ENCODE measurements around the gene ZMYM3.

Gene ZMYM3

DNA sequence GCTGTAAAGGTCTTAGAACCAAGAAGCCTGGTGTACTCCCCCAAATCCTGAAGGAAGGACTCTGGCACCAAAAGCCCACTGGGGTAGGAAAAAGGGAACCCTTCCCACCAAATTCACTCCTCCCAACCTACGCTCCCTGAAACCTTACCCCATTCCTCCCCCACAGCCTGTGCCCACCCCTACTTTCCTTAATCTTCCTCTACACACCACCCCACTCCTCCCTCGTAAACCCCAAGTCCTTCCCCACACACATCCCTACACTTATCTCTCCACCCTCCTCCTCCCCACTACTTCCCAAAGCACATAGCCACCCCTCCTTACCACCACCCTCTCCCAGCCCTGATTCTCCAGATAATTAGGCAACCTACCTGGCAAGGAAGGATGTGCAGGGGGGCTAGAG lies 1.7 kb downstream of the ZMYM3 start:
- no peak for DNase-seq

- DNase-seq = peak; percentile 14
These were observed 2.4 kb downstream of the ZMYM3 start for GRCh38 chrX:71251466-71251973.

DNA sequence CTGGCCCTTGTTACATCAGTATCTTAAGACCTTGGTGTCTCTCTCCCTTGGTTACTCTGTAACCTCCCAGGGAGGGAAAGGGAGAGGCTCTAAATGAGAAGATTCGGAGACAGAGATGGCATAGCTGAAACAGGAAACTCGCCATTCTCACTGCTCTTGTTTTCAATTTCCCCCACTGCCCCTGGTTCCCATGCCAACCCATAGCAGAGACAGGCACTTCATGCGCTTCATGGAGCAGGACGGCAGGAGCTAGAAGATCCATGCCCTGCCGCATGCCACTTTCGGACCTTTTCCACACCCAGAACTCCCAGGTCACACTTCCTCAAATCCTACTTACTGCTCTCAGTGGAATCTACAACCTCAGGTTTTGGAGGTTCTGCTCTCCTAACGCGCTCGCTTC lies 3.1 kb downstream of the ZMYM3 start:
- no peak for DNase-seq

GRCh38 chrX:71245159-71245558 lies 8.8 kb downstream of the ZMYM3 start:
- DNase-seq = no peak

- DNase-seq = no peak
These were observed 9.4 kb downstream of the ZMYM3 start for GRCh38 chrX:71244359-71245128.

- DNase-seq = no peak
These were observed 12.6 kb downstream of the ZMYM3 start for GRCh38 chrX:71241301-71241700.

DNA sequence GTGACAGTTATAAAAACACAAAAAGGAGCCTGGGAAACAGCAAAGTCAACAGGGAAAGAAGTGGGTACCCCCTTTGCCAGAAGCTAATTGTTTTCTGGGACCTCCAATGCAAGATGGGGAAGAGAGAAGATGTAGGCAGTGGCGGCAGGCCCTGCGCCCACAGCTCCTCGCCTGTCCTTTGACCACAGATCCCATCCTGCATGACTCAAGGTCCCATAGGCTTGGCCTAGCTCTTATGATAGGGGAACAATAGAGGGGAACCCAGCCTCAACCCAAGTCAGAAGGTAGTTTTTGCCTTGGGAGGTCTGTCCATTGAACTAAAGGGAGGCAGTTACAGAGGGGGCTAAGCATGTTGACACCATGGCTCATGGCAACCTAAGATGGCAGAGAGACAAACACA lies 14.2 kb downstream of the ZMYM3 start:
- no peak for DNase-seq

- DNase-seq = no peak
These were observed 17.1 kb downstream of the ZMYM3 start for GRCh38 chrX:71236836-71237235.

GRCh38 chrX:71235482-71235881 lies 18.5 kb downstream of the ZMYM3 start:
- no peak for DNase-seq

DNA sequence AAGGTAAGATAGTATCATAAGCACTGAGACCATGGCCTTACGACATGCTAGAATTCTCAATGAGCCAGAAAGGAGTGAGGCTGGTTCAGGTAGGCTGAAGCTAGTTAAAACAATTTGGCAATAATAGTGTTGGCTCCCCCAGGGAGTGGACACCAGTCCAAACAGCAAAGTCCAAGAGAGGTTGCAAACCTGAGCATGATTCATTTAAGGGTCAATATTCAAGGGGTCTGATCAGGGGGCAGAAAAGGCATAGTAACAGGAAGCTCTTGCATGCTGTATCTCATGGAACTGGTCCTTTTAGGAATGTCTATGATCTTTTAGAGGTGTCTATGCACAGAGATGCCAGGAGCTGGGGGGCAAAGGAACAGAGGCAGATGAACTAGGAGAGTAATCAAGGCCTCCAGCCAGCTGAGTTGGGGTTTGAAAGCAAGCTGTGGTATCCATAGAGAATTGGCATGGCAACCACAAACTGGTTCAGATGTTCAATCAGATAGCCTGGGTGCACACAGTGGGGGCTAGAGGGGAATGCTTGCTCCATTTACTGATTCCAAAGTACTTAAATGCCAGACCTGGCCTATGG lies 25.8 kb downstream of the ZMYM3 start:
- no peak for DNase-seq

GRCh38 chrX:71227370-71228062 lies 26.4 kb downstream of the ZMYM3 start:
- no peak for DNase-seq

GRCh38 chrX:71225676-71226075 lies 28.3 kb downstream of the ZMYM3 start:
- no peak for DNase-seq

GRCh38 chrX:71225009-71225408 lies 28.9 kb downstream of the ZMYM3 start:
- DNase-seq = no peak

DNA sequence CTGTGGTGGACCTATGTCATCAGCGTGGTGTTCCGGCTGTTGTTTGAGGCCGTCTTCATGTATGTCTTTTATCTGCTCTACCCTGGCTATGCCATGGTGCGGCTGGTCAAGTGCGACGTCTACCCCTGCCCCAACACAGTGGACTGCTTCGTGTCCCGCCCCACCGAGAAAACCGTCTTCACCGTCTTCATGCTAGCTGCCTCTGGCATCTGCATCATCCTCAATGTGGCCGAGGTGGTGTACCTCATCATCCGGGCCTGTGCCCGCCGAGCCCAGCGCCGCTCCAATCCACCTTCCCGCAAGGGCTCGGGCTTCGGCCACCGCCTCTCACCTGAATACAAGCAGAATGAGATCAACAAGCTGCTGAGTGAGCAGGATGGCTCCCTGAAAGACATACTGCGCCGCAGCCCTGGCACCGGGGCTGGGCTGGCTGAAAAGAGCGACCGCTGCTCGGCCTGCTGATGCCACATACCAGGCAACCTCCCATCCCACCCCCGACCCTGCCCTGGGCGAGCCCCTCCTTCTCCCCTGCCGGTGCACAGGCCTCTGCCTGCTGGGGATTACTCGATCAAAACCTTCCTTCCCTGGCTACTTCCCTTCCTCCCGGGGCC lies 29.7 kb downstream of the ZMYM3 start:
- no peak for DNase-seq

DNA sequence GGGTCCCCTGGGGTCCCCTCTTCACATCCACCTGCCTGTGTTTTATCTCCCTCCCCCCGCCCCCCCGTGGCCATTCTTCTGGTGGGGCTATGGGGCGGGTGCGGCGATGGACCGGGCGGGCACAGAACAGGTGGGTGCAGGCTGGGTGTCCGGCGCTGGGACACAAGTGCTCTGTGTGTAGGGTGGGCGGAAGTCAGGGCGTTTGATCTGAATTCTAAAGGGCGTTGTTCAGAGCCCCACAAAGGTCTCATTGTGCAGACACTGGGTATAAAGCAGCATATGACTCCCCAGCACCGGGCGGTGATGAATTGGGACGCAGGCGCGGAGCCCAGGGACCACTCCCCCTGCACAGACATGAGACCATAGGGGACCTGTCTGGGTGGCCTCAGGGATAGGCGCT lies 31.0 kb downstream of the ZMYM3 start, which contains the start of gene GJB1:
Gene GJB1, plus strand, starts transcription at position 296 of the 400 bp plus-strand sequence. CDS start 484 bp downstream, outside the sequence.
- no peak for DNase-seq

- DNase-seq = no peak
These were observed 32.8 kb downstream of the ZMYM3 start for GRCh38 chrX:71221145-71221544.

DNA sequence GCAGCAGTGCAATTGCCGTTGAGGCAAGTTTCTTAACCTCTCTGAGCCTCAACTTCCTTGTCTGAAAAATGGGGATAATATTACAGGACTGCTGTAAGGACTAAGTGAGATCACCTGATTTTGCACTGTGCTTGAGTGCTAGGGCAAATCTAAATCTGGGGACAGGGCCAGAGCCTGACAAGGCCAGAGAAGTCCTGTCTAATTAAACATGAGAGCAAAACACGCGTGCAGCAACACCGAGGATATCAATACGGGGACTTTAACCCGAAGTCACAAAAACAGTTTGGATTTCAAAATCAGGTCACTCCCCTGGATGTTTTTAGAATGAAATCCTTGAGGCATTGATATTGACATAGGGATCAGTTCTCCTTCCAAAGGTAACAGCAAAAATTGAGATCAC lies 36.6 kb downstream of the ZMYM3 start:
- DNase-seq = no peak

- DNase-seq = no peak
These were observed 37.5 kb downstream of the ZMYM3 start for GRCh38 chrX:71216485-71216884.

DNA sequence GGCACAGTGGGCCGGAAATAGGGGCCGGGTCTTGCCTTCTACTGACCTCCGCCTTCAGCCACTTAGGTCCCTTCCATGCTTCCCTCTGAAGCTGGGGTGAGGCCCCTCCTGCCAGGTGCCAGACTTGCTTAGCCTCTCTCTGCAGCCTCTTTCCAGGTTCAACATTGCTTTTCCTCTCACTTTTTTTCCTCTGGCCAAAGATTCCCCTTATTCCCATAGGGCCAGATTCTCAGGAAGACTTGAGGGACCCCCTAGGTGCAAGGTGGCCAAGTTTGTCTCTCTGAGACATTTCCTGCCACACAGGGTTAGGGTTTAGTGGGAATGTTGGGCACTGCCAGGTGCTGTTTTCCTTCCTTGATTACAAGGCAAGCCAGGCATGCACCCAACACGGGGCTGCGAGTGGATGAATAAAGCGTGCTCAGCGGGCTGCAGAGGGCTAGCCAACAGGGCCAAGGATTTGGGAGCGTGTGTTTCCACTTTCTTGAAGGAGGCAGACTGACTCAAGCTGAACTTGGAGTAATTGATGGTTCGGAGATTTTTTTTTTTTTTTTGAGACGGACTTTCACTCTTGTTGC lies 38.5 kb downstream of the ZMYM3 start:
- no peak for DNase-seq

GRCh38 chrX:71214604-71215337 lies 39.2 kb downstream of the ZMYM3 start:
- no peak for DNase-seq

DNA sequence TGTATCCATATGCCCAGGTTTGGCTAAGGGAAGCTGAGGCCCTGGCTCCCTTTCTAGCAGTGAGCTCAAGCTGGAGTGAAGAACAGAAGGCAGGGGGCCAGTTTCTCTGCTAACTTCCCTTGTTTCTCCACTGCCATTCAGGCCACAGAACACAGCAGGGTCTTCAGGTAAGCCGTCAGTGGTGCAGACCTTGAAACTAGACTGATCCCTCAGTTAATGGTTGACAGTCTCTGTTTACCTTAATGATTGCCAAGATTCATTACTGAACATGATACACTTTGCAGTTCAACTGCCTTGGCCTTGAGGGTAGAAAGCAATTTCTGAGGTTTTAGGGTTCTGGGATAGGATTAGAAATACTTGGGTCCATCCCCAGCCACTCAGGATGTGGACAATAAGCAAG lies 39.8 kb downstream of the ZMYM3 start:
- DNase-seq = no peak

GRCh38 chrX:71212536-71212935 lies 41.4 kb downstream of the ZMYM3 start:
- DNase-seq = no peak

Data from activated naive CD4-positive, alpha-beta T cell treated with Interleukin-2 at 50 U/mL for 16 hours (primary cell).